GF-D8 (cell line): ENCODE results near the gene ANXA8.

Experiments used
- DNase-seq: peaks from one replicate; lab custom pipeline; 2025; lab: John Stamatoyannopoulos, UW

ANXA8 gene

DNA sequence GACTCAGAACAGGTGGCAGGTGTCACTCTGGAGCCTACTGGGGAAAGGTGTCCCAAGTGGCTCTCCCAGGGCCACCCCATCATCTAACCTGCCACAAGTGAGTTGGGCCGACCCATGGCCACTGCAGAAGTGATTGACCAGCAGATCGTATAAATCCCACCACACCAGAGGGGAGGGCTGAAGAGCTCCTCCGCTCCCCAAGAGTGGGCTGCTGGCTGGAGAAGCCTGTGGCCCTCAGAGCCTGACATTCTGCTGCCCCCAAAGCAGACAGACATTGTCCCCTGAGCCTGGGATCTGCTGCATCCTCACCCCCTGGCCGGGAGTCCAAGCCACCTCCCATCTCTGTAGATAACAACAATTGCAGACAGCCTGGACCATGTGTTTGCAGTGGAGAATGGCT is 36.7 kb downstream of the ANXA8 start:
- no peak for DNase-seq

DNA sequence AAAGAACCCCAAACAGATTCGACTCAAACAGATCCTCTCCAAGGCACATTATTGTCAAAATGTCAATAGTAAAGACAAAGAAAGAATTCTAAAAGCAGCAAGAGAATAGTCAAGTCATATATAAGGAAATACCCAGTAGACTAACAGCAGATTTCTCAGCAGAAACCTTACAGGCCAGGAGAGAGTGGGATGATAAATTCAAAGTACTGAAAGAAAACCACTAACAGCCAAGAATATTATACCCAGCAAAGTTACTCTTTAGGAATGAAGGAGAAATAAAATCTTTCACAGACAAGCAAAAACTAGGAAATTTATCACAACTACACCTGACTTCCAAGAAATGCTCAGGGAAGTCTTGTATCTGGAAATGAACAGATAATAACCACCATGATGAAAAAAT is 38.2 kb downstream of the ANXA8 start:
- no peak for DNase-seq

DNA sequence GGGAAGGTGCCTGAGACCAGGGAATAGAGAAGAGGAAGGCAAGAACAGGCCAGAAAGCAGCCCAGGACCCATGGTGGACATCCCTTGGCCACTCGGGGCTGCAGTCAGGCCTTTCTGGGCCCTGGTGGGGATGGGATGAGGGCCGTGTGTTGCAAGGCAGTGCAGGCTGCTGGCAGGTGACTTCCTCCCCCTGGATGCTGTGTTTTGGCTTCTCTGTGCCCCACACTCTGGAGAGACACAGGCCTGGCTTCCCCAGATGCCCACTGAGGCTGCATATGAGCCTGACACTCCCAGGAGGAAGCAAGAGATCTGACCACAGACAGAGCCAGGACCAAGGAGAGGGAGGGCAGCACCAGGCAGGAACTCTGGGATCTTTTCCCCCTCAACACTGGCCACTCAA is 39.9 kb downstream of the ANXA8 start:
- DNase-seq, result no peak

DNA sequence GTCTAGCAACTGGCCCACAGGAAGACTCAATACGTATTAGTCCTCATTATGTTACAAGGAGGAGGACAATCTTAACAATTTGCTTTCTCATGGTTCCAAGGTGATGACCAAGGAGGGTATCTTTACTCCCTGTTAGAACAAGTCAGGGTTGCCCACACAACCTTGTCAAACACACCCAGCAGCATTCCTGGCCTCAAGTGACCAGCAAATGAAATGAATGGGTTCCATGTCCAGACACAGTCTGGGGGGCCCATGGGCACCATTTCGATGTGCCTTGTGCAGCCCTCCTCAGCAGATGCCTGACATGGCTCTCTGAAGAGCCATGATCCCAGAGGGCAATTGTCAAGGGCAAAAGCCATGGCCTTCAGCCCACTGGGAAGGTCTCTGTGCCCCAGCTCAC is 40.8 kb downstream of the ANXA8 start:
- DNase-seq, result no peak

DNA sequence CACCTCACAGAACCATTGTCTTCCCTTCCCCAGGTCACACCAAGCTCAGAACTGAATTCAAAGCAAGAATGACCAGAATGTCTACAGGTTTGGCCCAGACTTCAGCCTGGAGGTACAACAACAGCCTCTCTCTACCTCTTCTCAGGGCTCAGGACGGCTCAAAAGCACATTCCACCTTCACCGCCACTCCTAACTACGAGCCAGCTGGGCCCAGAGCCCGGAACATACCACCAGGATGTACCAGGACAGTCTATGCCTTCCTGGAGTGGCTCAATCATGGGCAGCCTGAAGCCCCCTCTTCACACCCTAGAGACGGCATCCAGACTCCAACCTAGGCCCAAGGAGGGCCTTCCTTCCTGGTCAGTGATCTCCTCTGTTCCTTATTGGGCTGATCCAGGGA is 41.6 kb downstream of the ANXA8 start:
- DNase-seq, result no peak

DNA sequence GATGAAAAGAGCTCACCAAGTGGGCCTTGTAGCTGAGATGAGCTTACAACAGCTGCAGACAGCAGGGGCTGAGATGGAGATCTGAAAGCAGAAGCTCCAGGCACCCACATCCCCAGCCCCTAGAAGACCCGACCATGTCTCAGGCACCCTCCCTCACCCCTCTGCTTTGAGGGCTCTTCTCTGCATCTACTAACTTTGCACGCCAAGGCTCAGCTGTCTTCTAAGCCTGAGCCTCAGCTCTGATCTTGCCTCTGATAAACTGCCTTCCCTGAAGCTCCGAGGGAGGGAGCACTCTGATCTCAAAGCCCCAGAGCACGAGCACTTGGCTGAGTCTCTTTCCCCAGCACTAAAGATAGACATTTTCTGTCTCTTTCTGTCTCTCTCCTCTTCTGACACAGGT is 42.0 kb downstream of the ANXA8 start:
- no peak for DNase-seq

DNA sequence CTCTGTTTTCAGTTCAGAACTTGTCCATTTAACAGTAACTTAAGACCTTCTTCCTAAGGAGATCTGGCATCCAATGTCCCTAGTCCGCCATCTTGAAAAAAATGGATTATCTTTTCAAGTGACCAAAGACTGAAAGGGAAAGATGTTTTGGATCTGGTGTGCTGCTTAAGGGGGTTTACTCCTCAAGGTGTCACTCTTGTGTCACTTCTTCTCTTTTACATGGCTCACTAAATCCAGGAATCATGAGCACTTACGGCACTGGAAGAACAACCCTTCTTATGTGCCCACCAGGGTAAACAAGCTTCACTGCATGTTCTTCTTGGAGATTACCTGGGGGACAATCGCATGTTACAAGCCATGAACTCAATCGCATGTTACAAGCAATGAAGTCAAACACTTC is 43.7 kb downstream of the ANXA8 start:
- no peak for DNase-seq

DNA sequence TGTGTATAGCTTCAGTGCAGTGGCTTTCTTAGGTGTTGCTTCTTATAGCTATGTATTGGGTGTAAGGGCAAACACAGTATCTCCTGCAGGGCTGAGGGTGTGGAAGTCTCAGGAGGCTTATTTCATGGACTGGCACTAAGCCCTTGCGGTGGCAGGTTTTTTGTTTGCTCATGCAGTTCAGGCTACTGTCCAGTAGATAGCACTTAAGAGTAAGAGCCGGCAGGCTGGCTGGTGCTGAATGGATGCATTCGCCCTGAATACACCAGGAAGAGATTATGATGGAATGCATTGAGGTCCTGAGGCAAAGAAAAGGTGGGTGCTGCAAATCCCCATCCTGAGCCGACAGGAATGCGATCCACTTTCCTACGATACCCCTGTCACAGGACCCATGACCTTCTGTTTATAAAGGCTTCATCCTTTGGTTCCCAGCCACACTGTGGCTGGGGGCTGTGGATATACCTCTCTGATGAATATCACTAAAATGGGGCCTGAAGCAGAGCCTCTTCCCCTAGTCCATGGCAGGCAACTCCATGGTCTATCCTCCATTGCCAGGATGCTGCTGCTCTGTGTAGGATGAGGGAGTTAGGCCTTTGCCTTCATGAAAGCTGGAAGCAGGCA is 44.9 kb downstream of the ANXA8 start:
- no peak for DNase-seq

DNA sequence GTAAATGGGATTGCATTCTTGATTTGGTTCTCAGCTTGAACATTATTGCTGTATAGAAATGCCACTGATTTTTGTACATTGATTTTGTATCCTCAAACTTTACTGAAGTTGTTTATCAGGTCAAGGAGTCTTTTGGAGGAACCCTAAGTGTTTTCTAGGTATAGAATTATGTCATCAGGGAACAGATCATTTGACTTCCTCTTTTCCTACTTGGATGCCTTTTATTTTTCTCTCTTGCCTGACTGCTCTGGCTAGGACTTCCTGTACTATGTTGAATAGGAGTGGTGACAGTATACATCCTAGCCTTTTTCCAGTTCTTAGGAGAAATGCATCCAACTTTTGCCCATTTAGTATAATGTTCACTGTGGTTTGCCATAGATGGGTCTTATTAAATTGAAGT is 48.8 kb downstream of the ANXA8 start:
- no peak for DNase-seq

DNA sequence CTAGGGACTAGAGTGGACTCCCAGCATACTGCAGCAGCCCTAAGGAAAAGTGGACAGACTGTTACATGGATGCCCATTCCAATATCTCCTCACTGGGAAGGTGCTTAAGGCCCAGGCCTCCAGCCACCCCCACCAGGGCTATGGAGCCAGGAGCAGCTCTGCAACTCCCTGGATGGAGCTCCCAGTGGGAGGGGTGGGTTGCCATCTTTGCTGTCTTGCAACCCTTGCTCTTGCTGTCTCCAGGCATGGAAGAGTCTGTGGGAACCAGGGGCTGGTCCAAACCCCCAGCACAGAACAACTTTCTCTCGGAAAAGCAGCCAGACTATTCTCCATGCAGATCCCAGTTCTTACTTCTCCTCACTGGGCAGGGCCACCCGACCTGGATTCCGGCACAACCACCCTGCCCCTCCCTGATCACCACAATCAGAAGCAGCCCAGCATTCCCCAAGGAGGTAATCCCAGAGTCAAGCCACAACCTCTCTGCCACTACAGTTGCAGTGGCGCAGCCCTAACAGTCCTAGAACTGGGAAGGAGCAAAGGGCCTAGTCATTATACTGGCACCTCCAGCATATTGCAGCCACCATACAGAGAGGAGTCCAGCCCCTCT is 58.0 kb downstream of the ANXA8 start:
- no peak for DNase-seq

DNA sequence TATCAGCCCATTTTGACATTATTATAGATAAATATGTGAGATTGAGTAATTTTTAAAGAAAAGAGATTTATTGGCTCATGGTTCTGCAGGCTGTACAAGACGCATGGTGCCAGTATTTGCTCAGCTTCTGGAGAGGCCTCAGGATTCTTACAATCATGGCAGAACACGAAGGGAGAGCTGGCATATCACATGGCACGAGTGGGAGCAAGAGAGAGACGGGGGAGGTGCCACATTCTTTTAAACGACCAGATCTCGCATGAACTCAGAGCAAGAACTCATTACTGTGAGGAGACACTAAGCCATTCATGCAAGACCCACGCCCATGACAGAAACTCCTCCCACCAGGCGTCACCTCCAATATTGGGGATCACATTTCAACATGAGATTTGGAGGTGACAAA is 59.7 kb downstream of the ANXA8 start:
- DNase-seq, result no peak

DNA sequence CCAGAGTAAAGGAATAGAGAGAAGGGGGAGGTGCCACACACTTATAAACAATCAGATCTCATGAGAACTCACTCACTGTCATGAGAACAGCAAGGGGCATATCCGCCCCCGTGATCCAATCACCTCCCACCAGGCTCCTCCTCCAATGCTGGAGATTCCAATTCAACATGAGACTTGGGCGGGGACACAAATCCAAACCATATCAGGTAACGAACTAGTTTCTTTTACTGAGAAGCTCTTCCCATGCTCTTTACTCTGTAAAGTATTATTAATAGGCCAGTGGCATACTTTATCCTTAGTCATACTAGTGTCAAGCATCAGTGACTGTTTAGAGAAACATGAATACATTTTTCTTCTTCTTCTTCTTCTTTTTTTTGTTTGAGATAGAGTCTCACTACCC is 60.4 kb downstream of the ANXA8 start:
- no peak for DNase-seq

DNA sequence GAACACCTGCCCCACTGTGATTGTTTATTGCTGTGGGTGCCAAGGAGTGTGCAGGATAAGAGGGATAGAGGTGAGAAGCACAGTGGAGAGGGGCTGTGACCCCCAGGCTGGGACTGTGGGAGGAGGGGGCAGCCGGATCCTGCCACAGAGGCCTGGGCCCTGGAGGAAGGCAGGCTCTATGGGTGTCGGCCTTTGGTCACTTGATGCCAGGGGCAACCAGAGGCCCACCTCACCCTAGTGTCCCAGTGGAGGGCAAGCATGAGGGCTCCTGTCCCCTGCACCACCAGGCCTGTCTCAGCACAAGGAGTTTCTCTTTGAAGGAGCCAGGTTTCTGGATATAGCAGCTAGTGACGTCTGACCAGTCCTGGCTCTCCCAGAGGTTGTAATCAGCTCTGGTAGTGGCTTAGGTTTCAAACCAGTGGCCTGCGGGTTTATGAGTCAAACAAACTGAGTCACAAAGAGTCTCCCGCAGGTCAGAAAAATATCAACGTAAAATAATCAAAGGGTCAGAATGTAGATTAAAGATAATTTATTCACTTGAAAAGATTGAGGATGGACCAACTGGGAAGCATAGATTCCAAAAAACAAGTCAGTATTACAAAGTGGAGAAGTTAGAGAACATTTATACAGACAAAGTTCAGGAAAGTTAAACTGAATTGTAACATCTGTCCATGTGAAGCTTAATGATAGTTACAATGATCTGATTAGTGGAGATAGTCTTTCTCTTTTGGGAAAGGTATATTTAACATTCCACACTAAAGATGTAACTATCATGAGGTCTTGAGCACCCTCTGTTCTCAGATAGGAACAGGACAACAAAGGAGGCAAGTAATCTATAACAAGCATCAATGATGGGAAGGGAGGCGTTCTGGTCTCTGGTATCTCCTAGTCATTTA is 62.6 kb downstream of the ANXA8 start:
- DNase-seq, result no peak

DNA sequence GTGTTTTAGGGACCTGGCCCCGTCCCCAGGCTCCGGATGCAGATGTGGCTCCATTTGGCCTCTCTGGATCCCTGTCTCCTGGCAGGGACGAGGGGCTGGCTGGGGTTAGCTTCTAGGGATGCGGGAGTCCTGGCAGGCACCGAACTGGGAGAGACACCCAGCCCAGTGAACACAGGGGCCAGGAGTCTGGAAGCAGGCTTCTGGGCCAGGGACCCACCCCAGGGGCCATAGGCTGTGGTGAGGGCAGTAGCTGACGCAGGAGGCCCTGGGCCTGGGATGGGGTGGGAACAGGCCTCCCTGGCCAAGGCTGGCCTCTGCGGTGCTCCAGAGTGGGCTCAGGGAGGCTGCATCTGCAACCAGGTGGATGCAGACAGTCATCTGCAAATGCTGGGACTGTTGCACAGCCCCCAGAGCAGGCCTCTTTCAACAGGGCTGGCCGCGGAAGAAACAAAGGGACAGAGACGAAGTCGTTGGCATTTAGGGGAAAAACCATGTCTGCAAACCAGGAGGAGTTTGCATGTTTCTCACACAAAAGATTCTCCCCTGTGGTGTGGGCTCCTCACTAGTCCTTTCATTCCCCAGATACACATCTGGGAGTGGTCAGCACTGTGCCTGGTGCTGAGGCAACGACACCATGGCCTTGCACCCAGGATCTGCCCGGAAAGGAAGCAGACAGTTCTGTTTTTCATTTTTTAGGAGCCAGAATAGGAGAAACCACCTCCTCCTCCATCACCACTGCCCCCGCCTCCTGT is 63.4 kb downstream of the ANXA8 start:
- no peak for DNase-seq

DNA sequence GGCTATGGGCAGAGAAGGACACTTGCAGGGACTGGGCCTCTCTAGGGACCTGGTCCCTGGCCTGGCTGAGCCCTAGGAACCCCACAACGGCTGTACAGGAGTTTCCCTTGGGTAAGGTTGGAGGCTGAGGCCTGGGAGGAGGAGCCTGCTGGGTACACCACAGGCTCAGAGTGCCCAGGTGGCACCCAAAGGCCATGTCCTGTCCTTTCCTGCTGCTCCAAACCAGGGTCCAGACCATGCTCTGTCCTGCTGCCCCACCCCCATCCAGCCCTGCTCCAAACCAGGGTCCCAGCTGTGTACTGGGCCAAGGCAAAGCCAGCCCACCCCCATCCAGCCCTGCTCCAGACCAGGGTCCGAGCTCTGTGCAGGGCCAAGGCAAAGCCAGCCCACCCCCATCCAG is 64.5 kb downstream of the ANXA8 start:
- DNase-seq, result no peak

DNA sequence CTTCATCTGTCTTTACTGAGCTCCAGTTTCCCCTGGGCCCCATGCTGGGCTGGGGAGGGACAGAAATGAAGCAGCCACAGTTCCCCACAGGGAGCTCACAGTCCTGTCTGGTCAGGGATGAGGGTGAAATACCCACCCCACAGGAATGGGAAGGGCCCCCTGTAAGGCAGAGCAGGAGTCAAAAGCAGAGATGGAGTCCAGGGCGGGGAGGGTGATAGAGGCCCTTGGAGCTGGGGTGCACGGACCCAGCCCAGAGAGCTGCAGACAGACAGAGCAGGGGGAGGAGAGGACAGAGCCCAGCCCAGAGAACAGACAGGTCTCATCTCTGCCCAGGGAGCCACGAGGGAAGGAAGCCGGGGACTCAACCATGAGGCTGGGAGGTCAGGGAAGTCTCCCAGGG is 64.9 kb downstream of the ANXA8 start:
- no peak for DNase-seq

DNA sequence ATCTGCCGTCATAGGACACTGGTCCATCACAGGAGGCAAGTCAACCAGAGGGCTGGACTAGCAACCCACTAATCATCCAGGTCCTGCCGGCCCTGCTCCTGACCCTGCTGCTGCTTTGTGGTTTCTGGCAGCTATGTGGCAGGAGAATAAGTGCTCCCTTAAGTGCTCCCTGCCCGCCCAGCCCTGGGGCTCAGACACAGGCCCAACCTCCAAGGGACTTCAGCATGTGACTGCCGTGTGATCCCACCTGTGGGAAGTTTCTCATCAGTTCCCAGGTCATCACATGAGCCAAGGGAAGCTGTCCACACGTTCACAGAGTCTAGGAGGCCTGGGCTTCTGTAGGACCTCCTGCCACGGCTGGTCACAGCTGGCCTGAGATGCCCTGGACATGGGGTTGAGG is 65.6 kb downstream of the ANXA8 start:
- DNase-seq, result no peak
